Caki2 (cell line): ENCODE data around the gene MAGI3. TPM values are rescaled to one million over a fixed set of nuclear protein-coding genes. Genes with fewer than 3 reads are reported as not detected.
A peak's percentile ranks its signal among the peaks of the same experiment; 100 is the strongest.
"Not testable (repeated sequence)": the region's sequence is repeated elsewhere in the genome, so short reads cannot be mapped to it uniquely, and the experiment has no call there.

ENCODE experiments used
- DNase-seq: peaks from one replicate; pipeline ENCODE4 v3.0.0-alpha.2; 2015; ENCODE audit warnings: low read depth
- in situ Hi-C: cut with HindIII; loops from 2 replicates; pipeline ENCODE4 v1.10.0; 2016; ENCODE audit warnings: low sequenced_read_pairs, low pct_unique_long_range_greater_than_20kb, mixed read lengths
- total RNA-seq: library from RNA; depleted of rRNA; stranded (reverse); fragments of >200 nt; shearing (Covaris generic); gene quantifications from 2 replicates; pipeline ENCODE4 v1.2.3, GENCODE V29; 2014; ENCODE audit warnings: low replicate concordance

The MAGI3 gene
- total RNA-seq, 1 experiment from 2014 or later: 3.9 TPM

DNA sequence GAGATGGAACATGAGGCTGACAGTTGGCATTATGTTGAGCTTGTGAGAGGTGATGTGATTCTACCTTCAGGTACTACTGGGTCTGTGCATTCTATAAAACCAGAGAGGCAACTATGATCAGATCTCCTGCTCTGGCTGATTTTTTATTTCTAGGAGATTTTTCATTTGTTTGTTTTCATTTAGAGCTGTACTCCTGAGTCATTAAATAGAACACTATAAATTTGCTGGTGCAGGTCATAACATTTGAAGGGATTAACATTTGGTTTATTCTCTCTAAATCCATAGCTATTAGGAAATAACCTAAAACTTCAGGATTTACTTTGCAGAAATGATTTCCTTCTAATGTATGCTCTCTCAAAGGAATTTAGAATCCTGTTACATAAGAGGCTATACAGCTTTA, 42.9 kb downstream of the MAGI3 start:
- in situ Hi-C loops: no loop called here
- no peak for DNase-seq

DNA sequence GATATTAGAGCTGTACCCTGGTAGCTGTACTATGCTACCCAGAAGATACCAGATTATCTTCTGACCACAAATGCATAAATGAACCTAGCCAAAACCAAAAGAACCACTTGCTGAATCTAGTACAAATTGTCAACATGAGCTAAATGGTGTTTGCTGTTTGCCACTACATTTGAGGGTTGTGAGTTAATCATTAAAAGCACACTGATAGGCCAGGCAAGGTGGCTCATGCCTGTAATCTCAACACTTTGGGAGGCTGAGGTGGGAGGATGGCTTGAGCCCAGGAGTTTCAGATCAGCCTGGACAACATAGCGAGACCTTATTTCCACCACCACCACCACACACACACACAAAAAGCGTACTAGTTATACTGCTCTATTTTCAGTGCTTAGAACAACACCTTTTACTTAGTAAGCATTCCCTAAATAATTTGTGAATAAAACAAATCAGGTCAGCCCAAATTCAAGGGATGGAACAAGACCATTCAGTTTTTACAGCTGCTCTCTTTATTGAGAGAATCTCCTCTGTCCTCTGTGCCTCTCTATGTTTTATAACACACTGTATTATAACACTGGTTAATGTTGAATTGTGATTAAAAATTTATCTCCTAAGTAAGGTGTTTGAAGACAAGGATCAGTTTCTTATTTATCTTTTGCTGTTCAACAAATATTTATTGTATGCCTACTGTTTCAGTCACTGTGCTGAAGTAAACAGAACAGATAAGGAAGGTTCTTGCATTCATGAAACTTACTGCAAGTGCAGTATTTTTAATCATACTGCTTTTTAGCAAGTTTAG, 44.0 kb downstream of the MAGI3 start:
- in situ Hi-C loops: no loop called here
- DNase-seq: no peak

- no peak for DNase-seq
- in situ Hi-C loops: no loop called here
These were observed 44.5 kb downstream of the MAGI3 start for GRCh38 chr1:113434874-113435175.

DNA sequence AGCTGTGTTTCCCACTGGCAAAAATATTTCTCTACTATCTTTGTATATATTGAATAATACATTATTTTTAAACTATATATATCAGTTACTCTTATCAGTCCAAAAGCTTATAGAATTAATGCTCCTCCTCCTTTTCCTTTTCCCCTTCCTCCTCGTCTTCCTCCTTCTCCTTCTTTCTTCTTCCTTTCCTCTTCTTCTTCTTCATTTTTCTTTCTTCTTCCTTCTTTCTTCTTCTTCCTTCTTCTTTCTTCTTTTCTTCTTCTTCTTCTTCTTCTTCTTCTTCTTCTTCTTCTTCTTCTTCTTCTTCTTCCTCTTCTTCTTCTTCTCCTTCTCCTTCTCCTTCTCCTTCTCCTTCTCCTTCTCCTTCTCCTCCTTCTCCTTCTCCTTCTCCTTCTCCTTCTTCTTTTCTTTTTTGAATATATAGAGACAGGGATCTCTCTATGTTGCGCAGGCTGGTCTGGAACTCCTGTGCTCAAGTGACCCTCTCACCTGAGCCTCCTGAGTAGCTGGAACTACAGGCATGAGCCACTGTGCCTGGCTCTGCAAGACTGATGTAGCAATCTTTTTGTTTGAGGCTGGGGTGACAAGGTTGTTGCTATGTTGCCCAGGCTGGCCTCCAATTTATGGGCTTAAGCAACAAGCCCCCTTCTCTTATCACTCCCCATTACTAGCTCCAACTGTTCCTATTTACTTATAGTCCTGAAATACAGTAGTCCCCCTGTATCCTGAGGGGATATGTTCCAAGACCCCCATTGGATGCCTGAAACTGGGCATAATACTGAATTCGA, 47.4 kb downstream of the MAGI3 start:
- in situ Hi-C loops: no loop called here
- DNase-seq: no peak

DNA sequence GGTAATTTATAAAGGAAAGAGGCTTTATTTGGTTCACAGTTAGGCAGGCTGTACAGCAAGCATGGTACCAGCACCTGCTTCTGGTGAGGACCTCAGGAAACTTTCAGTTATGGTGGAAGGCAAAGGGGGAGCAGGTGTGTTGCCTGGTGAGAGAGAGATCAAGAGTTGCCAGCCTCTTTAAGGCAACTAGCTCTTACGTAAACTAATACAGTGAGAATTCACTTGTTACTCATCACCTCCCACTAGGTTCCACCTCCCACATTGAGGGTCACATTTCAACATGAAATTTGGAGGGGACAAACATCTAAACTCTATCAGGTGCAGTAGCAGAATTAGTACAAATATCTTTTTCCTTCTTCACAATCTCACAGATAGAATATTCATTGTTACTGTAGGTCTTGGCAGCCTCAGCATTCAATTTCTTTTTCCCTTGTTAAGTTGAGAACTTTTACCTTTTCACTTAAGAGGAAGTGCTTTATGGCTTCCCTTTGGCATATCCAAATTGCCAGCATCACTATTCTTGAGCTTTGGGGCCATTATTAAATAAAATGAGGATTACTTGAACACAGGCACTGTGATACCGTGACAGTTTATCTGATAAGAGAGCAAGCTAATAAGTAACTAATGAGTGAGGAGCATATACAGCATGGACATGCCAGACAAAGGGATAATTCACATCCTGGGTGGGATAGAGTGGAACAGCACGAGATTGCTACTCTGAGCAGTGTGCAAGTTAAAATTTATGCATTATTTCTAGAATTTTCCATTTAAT, 48.4 kb downstream of the MAGI3 start:
- DNase-seq: no peak
- in situ Hi-C loops: no loop called here

- in situ Hi-C loops: no loop called here
- DNase-seq: no peak
These were observed 49.0 kb downstream of the MAGI3 start for GRCh38 chr1:113439277-113439670.

DNA sequence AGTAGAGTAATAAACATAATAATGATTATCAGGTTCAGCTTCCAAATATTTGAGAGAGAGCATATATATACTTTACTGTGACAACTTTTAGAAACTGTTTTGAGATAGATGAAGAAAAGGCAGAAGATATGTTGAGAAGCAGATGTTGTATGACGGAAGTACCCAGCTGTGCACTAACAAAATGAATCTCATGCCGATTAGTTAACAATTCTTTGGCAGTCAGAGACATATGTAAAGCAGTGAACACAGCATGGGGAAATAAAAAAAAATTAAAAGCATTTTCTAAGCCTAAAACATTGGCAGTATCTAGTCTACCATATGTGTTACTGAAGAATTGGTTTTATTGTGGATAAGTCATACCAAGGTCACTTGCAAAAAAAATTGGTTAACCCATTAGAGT, 51.8 kb downstream of the MAGI3 start:
- in situ Hi-C loops: no loop called here
- no peak for DNase-seq

DNA sequence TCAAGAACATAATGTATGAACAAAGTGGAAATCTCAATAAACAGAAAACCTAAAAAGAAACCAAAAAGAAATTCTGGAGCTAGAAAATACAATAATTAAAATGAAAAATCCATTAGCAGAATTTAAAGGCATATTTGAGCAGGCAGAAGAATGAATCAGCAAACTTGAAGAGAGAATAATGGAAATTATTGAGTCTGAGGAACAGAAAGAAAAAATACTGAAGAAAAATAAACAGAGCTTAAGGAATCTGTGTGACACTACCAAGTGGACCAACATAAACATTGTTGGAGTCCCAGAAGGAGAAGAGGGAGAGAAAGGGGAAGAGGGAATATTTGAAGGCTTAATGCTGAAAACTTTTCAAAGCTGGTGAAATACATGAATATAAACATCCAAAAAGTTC, 54.5 kb downstream of the MAGI3 start:
- DNase-seq: no peak
- in situ Hi-C loops: no loop called here

DNA sequence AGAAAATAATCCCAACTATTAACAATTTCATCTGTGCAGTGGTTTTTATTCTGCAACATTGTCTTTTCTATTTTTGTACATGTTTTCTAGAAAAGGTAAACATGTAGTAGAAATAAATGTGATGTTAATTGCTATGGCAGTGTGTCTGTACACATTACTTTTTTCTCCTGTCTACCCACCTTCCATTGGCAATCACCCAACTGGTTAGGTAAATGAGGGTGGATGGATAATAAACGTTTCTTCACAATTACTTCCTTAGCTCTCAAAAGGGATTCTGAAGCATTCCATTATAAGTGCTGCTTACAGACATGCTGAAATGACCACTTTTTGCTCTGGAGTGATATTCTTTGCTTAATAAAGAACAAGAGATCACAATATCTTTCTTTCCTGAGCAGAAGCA, 61.4 kb downstream of the MAGI3 start:
- in situ Hi-C loops: no loop called here
- DNase-seq: no peak

GRCh38 chr1:113452921-113453770, 62.8 kb downstream of the MAGI3 start:
- no peak for DNase-seq

DNA sequence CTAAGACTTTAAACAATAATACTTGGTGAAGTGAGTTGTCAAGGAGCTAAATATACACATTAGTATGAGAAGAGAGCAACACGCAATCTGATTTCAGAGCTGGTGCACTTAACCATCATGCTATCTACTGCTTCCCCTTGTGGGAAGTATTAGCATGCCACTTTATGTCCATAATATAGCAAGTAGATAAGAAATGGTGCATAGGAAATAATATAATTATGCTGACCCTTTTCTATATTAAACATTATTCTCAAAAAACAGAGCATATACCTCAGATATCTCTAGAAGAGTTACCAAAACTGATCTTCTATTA, 63.4 kb downstream of the MAGI3 start:
- no peak for DNase-seq
- in situ Hi-C loops: no loop called here

More at GRCh38 chr1:113452921-113453770, 62.8 kb downstream of the MAGI3 start:
- in situ Hi-C loops: no loop called here

DNA sequence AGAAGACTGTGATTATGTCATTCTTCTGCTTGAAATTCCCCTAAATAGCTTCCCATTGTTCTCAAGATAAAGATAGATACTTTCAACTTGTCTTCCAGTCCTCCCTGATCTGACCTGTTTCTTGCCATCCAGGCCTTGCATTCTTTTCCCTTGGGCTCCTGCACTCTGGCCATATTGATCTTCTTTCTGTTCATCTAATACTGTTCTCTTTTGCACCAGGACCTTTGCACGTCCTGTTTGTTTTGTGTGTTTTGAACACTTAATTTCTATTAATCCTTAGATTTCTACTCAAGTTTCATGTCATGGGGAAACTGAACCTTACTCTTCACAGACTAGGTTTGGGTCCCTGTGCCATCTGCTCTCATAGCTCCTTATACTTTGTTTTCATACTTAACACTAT, 65.1 kb downstream of the MAGI3 start:
- in situ Hi-C loops: no loop called here
- DNase-seq: no peak

- peak; percentile 76 for DNase-seq
- in situ Hi-C loops: no loop called here
These were observed 66.7 kb downstream of the MAGI3 start for GRCh38 chr1:113456967-113457366.

DNA sequence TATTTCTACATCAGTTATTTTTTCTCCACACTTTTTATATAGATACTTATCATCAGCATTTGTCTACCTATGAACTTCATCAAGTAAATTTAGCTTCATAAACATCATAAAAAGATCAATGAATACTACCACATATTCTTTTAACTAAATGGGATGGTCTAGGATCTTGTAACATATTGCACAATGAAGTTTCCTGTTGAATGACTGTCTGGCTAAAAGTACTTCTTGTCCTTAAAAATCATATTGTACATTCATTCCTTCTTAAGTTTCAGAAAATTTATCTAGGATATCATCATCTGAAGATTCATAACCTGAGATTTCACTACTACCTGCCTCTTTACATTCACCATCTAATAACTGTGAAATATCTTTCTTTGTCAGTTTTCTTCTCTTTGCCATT, 69.0 kb downstream of the MAGI3 start:
- no peak for DNase-seq
- in situ Hi-C loops: no loop called here

GRCh38 chr1:113467991-113468390, 77.7 kb downstream of the MAGI3 start:
- no peak for DNase-seq
- in situ Hi-C loops: no loop called here

GRCh38 chr1:113478427-113479195, 88.3 kb downstream of the MAGI3 start:
- in situ Hi-C loops, DNase-seq: not testable (repeated sequence)

GRCh38 chr1:113479713-113480676, 89.7 kb downstream of the MAGI3 start:
- DNase-seq: peak; percentile 16
- in situ Hi-C loops: no loop called here
